SJSA1 (cell line): ENCODE data around the gene HOXA6. TPM values are rescaled to one million over a fixed set of nuclear protein-coding genes. Genes with fewer than 3 reads are reported as not detected.

ENCODE experiments used
- DNase-seq, 2 experiments: peaks; one replicate each; pipeline ENCODE4 v3.0.0-alpha.2; 2015 to 2020; ENCODE audit warnings: low spot score in 2 of 2, low read depth in 1 of 2
- H3K27ac ChIP-seq: fragments of 250-450 bp; sonication (Bioruptor Pico); 2 replicates; pipeline ENCODE4 v1.5.1; 2020; ENCODE audit warnings: mild to moderate bottlenecking, moderate library complexity
- H3K27me3 ChIP-seq: fragments of 250-450 bp; sonication (Bioruptor Pico); replicated peaks from 2 replicates; pipeline ENCODE4 v1.5.1; 2020; ENCODE audit warnings: mild to moderate bottlenecking, moderate library complexity
- H3K36me3 ChIP-seq: fragments of 250-450 bp; sonication (Bioruptor Pico); 2 replicates; pipeline ENCODE4 v1.5.1; 2020; ENCODE audit warnings: mild to moderate bottlenecking
- H3K4me1 ChIP-seq: fragments of 250-450 bp; sonication (Bioruptor Pico); replicated peaks from 2 replicates; pipeline ENCODE4 v1.6.1; 2021; ENCODE audit warnings: mild to moderate bottlenecking
- H3K4me3 ChIP-seq: fragments of 250-450 bp; sonication (Bioruptor Pico); 2 replicates; pipeline ENCODE4 v1.5.1; 2020; ENCODE audit warnings: mild to moderate bottlenecking
- H3K9me3 ChIP-seq: fragments of 250-450 bp; sonication (Bioruptor Pico); replicated peaks from 2 replicates; pipeline ENCODE4 v1.5.1; 2020; ENCODE audit warnings: mild to moderate bottlenecking
- total RNA-seq: library from RNA; depleted of rRNA; stranded (reverse); fragments of >200 nt; shearing (Covaris generic); gene quantifications from 2 replicates; pipeline ENCODE4 v1.2.3, GENCODE V29; 2014

Gene HOXA6
- total RNA-seq, 1 experiment from 2014 or later, result 0.79 TPM

GRCh38 chr7:27123477-27124053 lies 24.0 kb downstream of the HOXA6 start:
- DNase-seq, result peak in 1 of 2 experiments; percentile 10
- H3K9me3 ChIP-seq, result no peaks in the 10 kb centered on the region
- H3K27ac ChIP-seq, result no peak overlapping the region
- no peak overlapping the region for H3K4me3 ChIP-seq
- no peaks in the 10 kb centered on the region for H3K27me3 ChIP-seq
- H3K36me3 ChIP-seq, result peaks cover 8% of the 10 kb centered on the region; the same call in 1 of the 2 replicates
- H3K4me1 ChIP-seq, result peaks cover 13% of the 10 kb centered on the region

DNA sequence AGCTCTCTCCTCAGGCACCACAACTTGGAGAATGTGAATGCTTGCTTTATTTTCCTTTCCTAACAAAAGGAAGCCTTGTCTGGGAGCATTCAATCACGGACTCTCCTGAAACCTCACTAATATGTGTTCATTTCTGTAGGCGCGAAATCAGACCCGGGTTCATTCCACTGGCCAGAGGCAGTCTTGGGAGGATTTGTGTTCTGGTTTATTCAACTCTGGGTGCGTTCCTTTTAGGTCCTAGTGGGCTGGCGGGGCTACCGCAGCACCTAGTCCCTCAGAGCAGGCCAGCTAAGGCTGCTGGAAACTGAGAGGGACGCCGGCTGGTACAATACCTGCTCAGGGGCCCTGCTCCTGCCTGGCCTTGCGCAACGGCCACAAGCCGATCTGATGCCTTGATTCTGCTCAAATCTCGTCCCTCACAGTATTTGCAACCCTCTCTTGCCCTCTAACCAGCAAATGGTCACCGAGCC lies 24.5 kb downstream of the HOXA6 start:
- peak in 1 of 2 experiments; percentile 38 for DNase-seq
- no peak overlapping the region for H3K27ac ChIP-seq
- H3K4me3 ChIP-seq, result no peak overlapping the region
- no peaks in the 10 kb centered on the region for H3K9me3 ChIP-seq
- peaks cover 3% of the 10 kb centered on the region; the same call in 1 of the 2 replicates for H3K36me3 ChIP-seq
- peaks cover 13% of the 10 kb centered on the region for H3K4me1 ChIP-seq
- no peaks in the 10 kb centered on the region for H3K27me3 ChIP-seq

DNA sequence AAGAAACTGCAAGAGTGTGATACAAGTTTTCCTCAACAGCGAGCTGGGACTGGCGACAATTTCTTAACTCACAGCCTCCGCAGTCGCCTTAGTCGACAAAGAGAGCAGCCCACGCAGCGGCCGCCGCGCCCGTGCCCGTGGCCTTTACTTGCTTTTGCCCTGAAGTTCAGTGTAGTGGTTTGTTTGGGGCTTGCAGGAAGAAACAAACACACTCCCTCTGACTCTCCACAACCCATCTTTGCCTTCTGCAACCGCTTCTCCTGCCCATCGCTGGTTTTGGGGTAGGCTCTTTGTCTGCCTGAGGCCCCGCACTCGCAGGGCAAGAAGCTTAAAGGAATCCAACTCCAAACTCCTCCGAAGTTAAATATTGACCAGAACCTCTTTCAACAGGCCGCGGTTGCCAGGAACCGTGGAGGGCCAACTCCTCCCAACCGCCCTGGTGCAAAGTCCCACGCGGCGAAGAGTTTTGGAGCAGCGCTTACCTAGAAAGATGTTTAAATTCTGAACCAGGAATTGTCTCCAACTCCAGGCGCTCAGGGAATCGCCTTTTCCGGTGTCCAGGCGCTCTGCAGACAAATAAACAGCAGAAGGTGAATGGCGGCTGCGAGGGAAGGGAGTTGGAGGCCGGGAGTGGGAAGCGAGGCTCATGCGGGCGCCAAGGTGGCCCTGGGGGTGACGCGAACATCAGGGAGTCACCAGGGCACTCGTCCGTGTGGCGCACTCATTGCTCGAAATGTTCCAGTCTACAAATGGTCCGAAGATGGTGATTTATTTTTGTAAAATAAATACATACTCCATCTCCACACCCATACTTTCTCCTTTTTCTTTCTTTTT lies 25.3 kb downstream of the HOXA6 start:
- Histone ChIP-seq H3K4me3 (no peak overlapping the region), H3K4me1 (peaks cover 13% of the 10 kb centered on the region), H3K36me3 (peaks cover 2% of the 10 kb centered on the region; the same call in 1 of the 2 replicates), H3K27ac (no peak overlapping the region), H3K9me3 (no peaks in the 10 kb centered on the region), H3K27me3 (no peaks in the 10 kb centered on the region)
- peak in 1 of 2 experiments; percentile 29 for DNase-seq

DNA sequence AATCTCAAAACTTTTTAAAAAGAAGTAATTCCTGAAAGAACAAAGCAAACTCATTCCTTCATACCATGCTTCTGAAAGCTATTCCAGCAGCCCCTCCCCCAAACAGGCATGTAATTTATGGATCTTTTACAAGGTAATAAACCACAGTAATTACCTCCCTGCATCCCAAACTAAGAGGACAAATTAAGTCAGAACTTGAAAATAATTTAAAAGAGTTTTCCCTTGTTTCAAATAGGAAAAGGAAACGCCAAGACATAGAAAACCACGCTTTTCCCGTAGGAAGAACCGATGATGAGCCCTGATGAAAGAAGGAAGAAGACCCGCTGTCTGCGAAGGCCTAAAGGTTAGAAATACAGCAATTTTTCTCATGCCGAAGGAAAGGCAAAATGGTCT lies 25.9 kb downstream of the HOXA6 start:
- DNase-seq, result no peak

DNA sequence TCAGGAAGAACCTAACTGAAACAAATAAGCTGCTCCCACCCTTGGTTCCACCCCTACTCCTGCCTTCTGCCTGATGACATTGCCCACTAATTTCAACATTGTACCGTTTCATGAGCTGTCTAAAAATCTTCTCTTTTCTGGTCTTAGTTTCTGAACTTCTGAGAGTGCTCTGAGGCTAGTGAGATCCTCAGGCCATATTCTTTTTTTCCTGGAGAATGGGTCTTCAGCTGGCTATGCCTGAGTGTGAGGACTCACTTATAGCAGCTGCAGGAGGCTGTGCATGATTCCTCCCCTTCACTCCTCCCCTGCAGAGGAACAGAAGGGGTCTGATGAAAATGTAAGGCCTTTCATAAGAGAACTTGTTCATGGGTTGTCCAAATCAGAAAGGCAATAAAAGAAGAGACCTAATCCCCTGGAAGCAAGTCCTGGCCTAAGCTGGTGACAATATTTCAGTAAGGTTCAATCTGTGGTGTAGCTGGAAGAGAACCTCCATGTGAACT lies 28.1 kb downstream of the HOXA6 start:
- Histone ChIP-seq H3K36me3 (peaks cover 2% of the 10 kb centered on the region; the same call in 1 of the 2 replicates), H3K9me3 (no peaks in the 10 kb centered on the region), H3K4me3 (no peak overlapping the region), H3K27me3 (no peaks in the 10 kb centered on the region), H3K4me1 (peaks cover 25% of the 10 kb centered on the region), H3K27ac (no peak overlapping the region)
- DNase-seq, result peak in 1 of 2 experiments; percentile 11

More for the DNA sequence above, 25.9 kb downstream of the HOXA6 start:
- Histone ChIP-seq H3K4me1 (peaks cover 13% of the 10 kb centered on the region), H3K36me3 (peaks cover 2% of the 10 kb centered on the region; the same call in 1 of the 2 replicates), H3K4me3 (no peak overlapping the region), H3K9me3 (no peaks in the 10 kb centered on the region), H3K27ac (no peak overlapping the region), H3K27me3 (no peaks in the 10 kb centered on the region)

- Histone ChIP-seq H3K27me3 (no peaks in the 10 kb centered on the region), H3K36me3 (peaks cover 2% of the 10 kb centered on the region; the same call in 1 of the 2 replicates), H3K4me3 (no peak overlapping the region), H3K27ac (no peak overlapping the region), H3K9me3 (no peaks in the 10 kb centered on the region), H3K4me1 (peaks cover 29% of the 10 kb centered on the region)
- DNase-seq, result peak in 1 of 2 experiments; percentile 15
Observed at GRCh38 chr7:27118580-27118979, 29.0 kb downstream of the HOXA6 start.

DNA sequence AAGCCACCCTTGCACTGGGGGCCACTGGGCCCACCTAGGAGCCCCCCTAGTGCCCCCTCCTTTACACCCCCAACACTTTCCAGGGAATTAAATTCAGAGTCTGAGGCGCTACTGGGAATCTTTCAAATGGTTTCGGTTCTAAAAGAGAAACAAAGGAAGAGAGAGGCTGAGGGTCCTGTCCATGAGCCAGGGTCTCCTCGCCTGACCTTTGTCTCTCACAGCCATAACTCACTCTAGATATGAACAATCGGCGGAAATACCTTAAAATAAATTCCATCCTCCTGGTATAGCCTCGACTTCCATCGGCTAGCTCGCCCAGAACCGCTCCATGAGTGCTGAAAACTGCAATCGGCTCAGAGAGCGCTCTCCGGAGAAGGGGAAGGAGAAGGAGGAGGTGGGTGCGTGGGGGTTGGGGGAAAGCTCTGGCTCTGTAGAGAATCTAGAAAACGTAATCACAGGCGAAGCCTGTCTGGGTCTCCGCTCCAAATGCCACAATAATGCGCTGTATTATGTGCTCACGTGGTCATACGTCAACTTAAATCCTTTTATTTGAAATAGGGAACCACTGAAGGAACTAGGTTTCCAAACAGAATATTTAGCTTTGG lies 29.6 kb downstream of the HOXA6 start:
- peaks cover 2% of the 10 kb centered on the region; the same call in 1 of the 2 replicates for H3K36me3 ChIP-seq
- H3K27ac ChIP-seq, result no peak overlapping the region
- H3K4me3 ChIP-seq, result no peak overlapping the region
- DNase-seq, result peak in 1 of 2 experiments; percentile 23
- H3K9me3 ChIP-seq, result no peaks in the 10 kb centered on the region
- peaks cover 31% of the 10 kb centered on the region for H3K4me1 ChIP-seq
- no peaks in the 10 kb centered on the region for H3K27me3 ChIP-seq

- Histone ChIP-seq H3K36me3 (peaks cover 2% of the 10 kb centered on the region; the same call in 1 of the 2 replicates), H3K27me3 (no peaks in the 10 kb centered on the region), H3K27ac (no peak overlapping the region), H3K9me3 (no peaks in the 10 kb centered on the region), H3K4me1 (peaks cover 36% of the 10 kb centered on the region), H3K4me3 (no peak overlapping the region)
- DNase-seq, result peak in 1 of 2 experiments; percentile 37
Observed at GRCh38 chr7:27116962-27117886, 30.4 kb downstream of the HOXA6 start.

DNA sequence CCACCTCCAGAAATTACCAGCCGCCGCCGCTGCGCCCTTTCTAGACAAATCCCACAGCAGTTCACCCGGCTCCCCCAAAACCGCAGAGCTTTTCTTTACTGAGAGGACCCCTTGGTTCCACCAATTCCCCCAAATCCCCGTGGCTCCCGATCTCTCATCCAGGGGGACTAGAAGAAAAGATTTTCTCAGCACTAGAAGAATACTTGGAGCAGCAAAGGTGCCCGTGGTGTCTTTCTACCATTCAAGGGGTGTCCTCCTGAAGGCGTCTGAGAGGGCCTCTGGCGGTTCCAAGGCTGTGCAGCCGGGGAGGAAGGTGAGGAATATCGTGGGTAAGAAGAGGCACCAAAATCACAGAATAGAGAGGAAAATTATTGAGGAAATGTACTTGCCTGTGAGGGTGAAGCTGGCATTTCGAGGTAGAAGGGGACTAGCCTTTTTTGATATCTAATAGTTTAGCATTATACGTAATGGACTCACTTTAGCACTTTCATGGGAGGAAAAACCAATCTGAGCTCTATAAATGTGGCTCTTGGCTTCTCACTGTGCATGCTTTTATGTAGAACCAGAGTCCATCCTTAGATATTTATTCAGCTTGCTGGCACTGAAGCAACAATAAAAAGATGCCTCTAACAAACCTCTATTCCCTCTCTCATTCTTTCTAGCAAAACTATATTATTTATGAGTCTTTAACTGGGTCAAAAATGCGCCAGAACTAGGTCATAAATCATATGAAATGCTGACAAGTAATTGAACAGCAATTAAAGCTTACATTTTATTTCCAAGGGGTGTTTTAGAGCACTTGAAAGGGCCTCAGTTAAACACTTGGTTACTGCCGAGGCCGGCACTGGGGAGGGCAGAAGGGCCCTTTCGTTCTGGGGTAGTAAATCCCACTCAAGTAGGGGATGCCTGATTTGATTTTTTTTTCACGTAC lies 31.3 kb downstream of the HOXA6 start:
- DNase-seq, result peak in 1 of 2 experiments; percentile 31
- peak overlapping the region; percentile 39 for H3K4me3 ChIP-seq
- H3K9me3 ChIP-seq, result no peaks in the 10 kb centered on the region
- H3K27ac ChIP-seq, result no peak overlapping the region
- H3K4me1 ChIP-seq, result peaks cover 39% of the 10 kb centered on the region
- no peaks in the 10 kb centered on the region for H3K27me3 ChIP-seq
- peaks cover 2% of the 10 kb centered on the region; the same call in 1 of the 2 replicates for H3K36me3 ChIP-seq

- H3K4me3 ChIP-seq, result peak overlapping the region; percentile 39
- peaks cover 41% of the 10 kb centered on the region for H3K4me1 ChIP-seq
- peaks cover 4% of the 10 kb centered on the region for H3K36me3 ChIP-seq
- peak overlapping the region; percentile 55 for H3K27ac ChIP-seq
- 0 out of 2 replicates have a peak, but pooled peaks cover under 1% of the 10 kb centered on the region for H3K9me3 ChIP-seq
- no peaks in the 10 kb centered on the region for H3K27me3 ChIP-seq
- DNase-seq, result peak; percentile 86 to 90
Observed at GRCh38 chr7:27115221-27116026, 32.1 kb downstream of the HOXA6 start.

GRCh38 chr7:27114881-27115220 lies 32.7 kb downstream of the HOXA6 start:
- no peaks in the 10 kb centered on the region for H3K27me3 ChIP-seq
- peak overlapping the region; percentile 39 for H3K4me3 ChIP-seq
- peaks cover 8% of the 10 kb centered on the region for H3K36me3 ChIP-seq
- H3K9me3 ChIP-seq, result 0 out of 2 replicates have a peak, but pooled peaks cover 2% of the 10 kb centered on the region
- DNase-seq, result no peak
- H3K27ac ChIP-seq, result peak overlapping the region; percentile 52
- H3K4me1 ChIP-seq, result peaks cover 47% of the 10 kb centered on the region
